Measurements from ENCODE around the gene GNAS-AS1.

The GNAS-AS1 gene

GRCh38 chr20:58810116-58810878 lies 40.4 kb downstream of the GNAS-AS1 start:
- no peak for DNase-seq (ENCODE audit: low read depth in 3 of 3)

GRCh38 chr20:58808271-58809046 lies 42.2 kb downstream of the GNAS-AS1 start:
- no peak for DNase-seq (ENCODE audit: low read depth in 3 of 3)

GRCh38 chr20:58807801-58808200 lies 42.9 kb downstream of the GNAS-AS1 start:
- DNase-seq (ENCODE audit: low read depth in 3 of 3) = no peak

GRCh38 chr20:58803533-58803932 lies 47.2 kb downstream of the GNAS-AS1 start:
- no peak for DNase-seq (ENCODE audit: low read depth in 3 of 3)

GRCh38 chr20:58802061-58802460 lies 48.6 kb downstream of the GNAS-AS1 start:
- no peak for DNase-seq (ENCODE audit: low read depth in 3 of 3)

- DNase-seq (ENCODE audit: low read depth in 3 of 3) = no peak
Measured at GRCh38 chr20:58800134-58800871, 50.4 kb downstream of the GNAS-AS1 start.

GRCh38 chr20:58797371-58798338 lies 53.0 kb downstream of the GNAS-AS1 start:
- no peak for DNase-seq (ENCODE audit: low read depth in 3 of 3)

GRCh38 chr20:58795923-58796245 lies 54.8 kb downstream of the GNAS-AS1 start:
- DNase-seq (ENCODE audit: low read depth in 3 of 3) = no peak

GRCh38 chr20:58795181-58795922 lies 55.4 kb downstream of the GNAS-AS1 start:
- no peak for DNase-seq (ENCODE audit: low read depth in 3 of 3)

- DNase-seq (ENCODE audit: low read depth in 3 of 3) = no peak
Measured at GRCh38 chr20:58794510-58795180, 56.1 kb downstream of the GNAS-AS1 start.

- DNase-seq (ENCODE audit: low read depth in 3 of 3) = no peak
Measured at GRCh38 chr20:58793512-58794420, 56.9 kb downstream of the GNAS-AS1 start.

GRCh38 chr20:58792426-58792825 lies 58.3 kb downstream of the GNAS-AS1 start:
- no peak for DNase-seq (ENCODE audit: low read depth in 3 of 3)

- no peak for DNase-seq (ENCODE audit: low read depth in 3 of 3)
Measured at GRCh38 chr20:58791286-58791685, 59.4 kb downstream of the GNAS-AS1 start.

- DNase-seq (ENCODE audit: low read depth in 3 of 3) = no peak
Measured at GRCh38 chr20:58790454-58790853, 60.2 kb downstream of the GNAS-AS1 start.

- DNase-seq (ENCODE audit: low read depth in 3 of 3) = no peak
Measured at GRCh38 chr20:58788896-58789544, 61.7 kb downstream of the GNAS-AS1 start.

GRCh38 chr20:58787211-58788005 lies 63.3 kb downstream of the GNAS-AS1 start:
- DNase-seq (ENCODE audit: low read depth in 3 of 3) = no peak

- no peak for DNase-seq (ENCODE audit: low read depth in 3 of 3)
Measured at GRCh38 chr20:58784321-58785074, 66.2 kb downstream of the GNAS-AS1 start.
